ENCODE results near the gene RGS7BP.

Gene RGS7BP

GRCh38 chr5:64659289-64659688, 153.5 kb downstream of the RGS7BP start:
- no peak for TF ChIP-seq CTCF (IDR thresholded peaks at IDR 0.05; ENCODE audit: borderline replicate concordance, control extremely low read depth, extremely low read depth, insufficient read depth, missing control alignments)
- in situ Hi-C loops (cut with MboI; ENCODE audit: low sequenced_read_pairs, unreplicated experiment) = no loop called here
- no peak for DNase-seq (ENCODE audit: low spot score)
